T-cell (primary cell): ENCODE data around the gene RUSF1. TPM values are rescaled to one million over a fixed set of nuclear protein-coding genes. Genes with fewer than 3 reads are reported as not detected.

Source experiments
- total RNA-seq, 35 experiments: library from RNA in 6 of 35; stranded (reverse) in 6 of 35; fragments of 120-200 nt in 1 of 35; gene quantifications; one replicate each; pipeline versions ENCODE4 v1.2.1 to v1.2.4 and lab custom pipeline; 2013 to 2026

The RUSF1 gene
- total RNA-seq, 5 donors from 2014 or later (not counting 1 experiment from before 2014, with no cell fraction given) = 65.4 to 125 (median 107) TPM

Other genes starting within 250 kb of the RUSF1 start
- gene ITGAM, start 248.4 kb downstream of the RUSF1 start, total RNA-seq = 10 to 100 TPM in 2 of 5 donors, 1 to 10 TPM in 3; 1.8 to 20.0 (median 4.1) TPM
- gene ITGAX, start 153.2 kb downstream of the RUSF1 start, total RNA-seq = 1 to 10 TPM; 1.4 to 4.3 (median 3.9) TPM
- gene ITGAD, start 115.1 kb downstream of the RUSF1 start, total RNA-seq = under 1 TPM in 3 of 5 donors, not detected in 2; 0.22 to 0.70 (median 0.23) TPM
- not detected for gene COX6A2, start 80.0 kb downstream of the RUSF1 start, total RNA-seq
- under 1 TPM in 4 of 5 donors, not detected in 1; 0.16 to 0.53 (median 0.26) TPM for gene ZNF843, start 65.6 kb downstream of the RUSF1 start, total RNA-seq
- gene ARMC5, start 48.9 kb downstream of the RUSF1 start, total RNA-seq = 10 to 100 TPM in 3 of 5 donors, 1 to 10 TPM in 2; 9.3 to 16.6 (median 10.2) TPM
- 1 to 10 TPM in 1 of 5 donors, under 1 TPM in 4; 0.40 to 1.1 (median 0.72) TPM for gene TGFB1I1, start 36.2 kb downstream of the RUSF1 start, total RNA-seq
- gene SLC5A2, start 25.3 kb downstream of the RUSF1 start, total RNA-seq = 1 to 10 TPM; 2.6 to 4.2 (median 3.2) TPM
- not detected for gene AHSP, start 19.5 kb upstream of the RUSF1 start, total RNA-seq